ENCODE data around the gene PIEZO1.
"Not testable (repeated sequence)": the region's sequence is repeated elsewhere in the genome, so short reads cannot be mapped to it uniquely, and the experiment has no call there.

The PIEZO1 gene

GRCh38 chr16:88805340-88805715, 20.3 kb upstream of the PIEZO1 start:
- no peak for DNase-seq (ENCODE audit: low read depth)

GRCh38 chr16:88804552-88805339, 19.7 kb upstream of the PIEZO1 start:
- DNase-seq (ENCODE audit: low read depth), result no peak

GRCh38 chr16:88804173-88804551, 19.1 kb upstream of the PIEZO1 start:
- no peak for DNase-seq (ENCODE audit: low read depth)

- DNase-seq (ENCODE audit: low read depth), result peak; percentile 76
Observed at GRCh38 chr16:88803264-88803987, 18.4 kb upstream of the PIEZO1 start, which contains the start of gene CDT1. Gene CDT1 (plus strand): TSS chr16:88803789. CDS start chr16:88803832, 43 bp downstream.

- no peak for DNase-seq (ENCODE audit: low read depth)
Observed at GRCh38 chr16:88800277-88800592, 15.2 kb upstream of the PIEZO1 start.

GRCh38 chr16:88799569-88800276, 14.7 kb upstream of the PIEZO1 start:
- no peak for DNase-seq (ENCODE audit: low read depth)

- DNase-seq (ENCODE audit: low read depth), result no peak
Observed at GRCh38 chr16:88798772-88799455, 13.9 kb upstream of the PIEZO1 start.

- no peak for DNase-seq (ENCODE audit: low read depth)
Observed at GRCh38 chr16:88798073-88798472, 13.1 kb upstream of the PIEZO1 start.

- DNase-seq (ENCODE audit: low read depth), result no peak
Observed at GRCh38 chr16:88796278-88796677, 11.3 kb upstream of the PIEZO1 start.

- no peak for DNase-seq (ENCODE audit: low read depth)
Observed at GRCh38 chr16:88793251-88793954, 8.4 kb upstream of the PIEZO1 start.

GRCh38 chr16:88792668-88793250, 7.7 kb upstream of the PIEZO1 start:
- DNase-seq (ENCODE audit: low read depth), result no peak

GRCh38 chr16:88792078-88792550, 7.1 kb upstream of the PIEZO1 start:
- no peak for DNase-seq (ENCODE audit: low read depth)

GRCh38 chr16:88790312-88791211, 5.5 kb upstream of the PIEZO1 start:
- no peak for DNase-seq (ENCODE audit: low read depth)

- no peak for DNase-seq (ENCODE audit: low read depth)
Observed at GRCh38 chr16:88789594-88789993, 4.6 kb upstream of the PIEZO1 start.

GRCh38 chr16:88788749-88789148, 3.7 kb upstream of the PIEZO1 start:
- DNase-seq (ENCODE audit: low read depth), result not testable (repeated sequence)

GRCh38 chr16:88787579-88788314, 2.7 kb upstream of the PIEZO1 start:
- no peak for DNase-seq (ENCODE audit: low read depth)

GRCh38 chr16:88784856-88785105, 239 bp downstream of the PIEZO1 start:
- no peak for DNase-seq (ENCODE audit: low read depth)

- DNase-seq (ENCODE audit: low read depth), result no peak
Observed at GRCh38 chr16:88784074-88784855, 755 bp downstream of the PIEZO1 start.

All from activated gamma-delta T cell treated with anti-CD3 and anti-CD28 coated beads, Interleukin-2, amount 50 U/mL, for 16 hours (primary cell).